GM21717 (cell line): ENCODE results near the gene LAIR2.

Experiments
- ATAC-seq: cut with Tn5 transposase; IDR thresholded peaks from one replicate; pipeline ENCODE4 v1.9.1; 2021; ENCODE audit warnings: mild to moderate bottlenecking, moderate library complexity; ENCODE audit not compliant: unreplicated experiment

LAIR2 gene

DNA sequence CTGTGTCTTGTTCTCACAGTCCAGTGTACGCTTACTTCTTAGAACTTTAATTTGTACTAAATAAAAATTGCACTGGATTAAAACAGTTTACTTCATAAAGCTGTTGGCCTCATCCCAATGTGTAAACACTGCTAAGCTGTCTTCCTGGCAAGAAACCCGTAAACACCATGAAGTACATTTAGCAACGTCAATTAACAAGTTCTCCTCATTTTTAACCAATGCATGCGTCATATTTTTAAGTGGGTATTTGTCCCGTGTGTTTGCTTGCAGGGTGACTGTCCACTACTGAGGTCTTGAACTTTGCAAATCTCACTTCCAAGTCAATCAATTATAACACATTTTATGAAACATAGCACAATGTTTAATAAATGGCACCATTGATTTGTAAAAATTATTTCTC, 28.2 kb downstream of the LAIR2 start:
- no peak for ATAC-seq

DNA sequence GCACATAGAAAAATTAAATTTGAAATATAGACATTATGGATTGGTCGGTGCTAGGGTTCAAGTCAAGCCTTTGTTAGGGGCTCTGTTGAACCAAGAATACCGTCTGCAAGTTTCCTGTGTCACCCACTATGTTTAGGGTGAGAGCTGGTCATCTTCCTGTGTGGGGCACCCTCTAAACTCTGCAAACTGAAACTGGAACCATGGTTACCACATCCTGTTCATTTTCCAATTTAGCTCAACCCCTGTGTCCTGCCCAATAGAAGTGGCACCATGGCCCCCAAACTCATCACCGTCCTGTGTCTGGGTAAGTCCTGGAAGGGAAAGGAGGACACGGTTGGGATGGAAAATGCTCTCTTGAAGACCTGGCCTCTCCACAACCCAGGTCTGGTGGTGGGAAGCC, 29.9 kb downstream of the LAIR2 start:
- no peak for ATAC-seq

DNA sequence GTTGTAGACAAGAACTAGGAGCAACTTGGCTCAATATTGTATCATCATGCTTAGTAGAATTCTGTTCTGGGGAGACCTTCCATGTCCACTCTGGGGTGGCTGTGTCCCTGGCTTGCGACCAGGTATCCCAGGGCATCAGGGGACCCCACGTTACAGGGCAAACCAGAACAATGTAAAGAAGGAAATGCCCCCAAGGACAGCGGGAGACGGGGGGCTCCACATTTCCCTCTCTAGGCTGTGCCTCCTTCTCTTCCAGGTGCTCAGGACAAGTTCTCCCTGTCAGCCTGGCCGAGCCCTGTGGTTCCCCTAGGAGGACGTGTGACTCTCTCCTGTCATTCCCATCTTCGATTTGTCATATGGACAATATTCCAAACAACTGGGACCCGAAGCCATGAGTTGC, 30.8 kb downstream of the LAIR2 start:
- ATAC-seq, result no peak

DNA sequence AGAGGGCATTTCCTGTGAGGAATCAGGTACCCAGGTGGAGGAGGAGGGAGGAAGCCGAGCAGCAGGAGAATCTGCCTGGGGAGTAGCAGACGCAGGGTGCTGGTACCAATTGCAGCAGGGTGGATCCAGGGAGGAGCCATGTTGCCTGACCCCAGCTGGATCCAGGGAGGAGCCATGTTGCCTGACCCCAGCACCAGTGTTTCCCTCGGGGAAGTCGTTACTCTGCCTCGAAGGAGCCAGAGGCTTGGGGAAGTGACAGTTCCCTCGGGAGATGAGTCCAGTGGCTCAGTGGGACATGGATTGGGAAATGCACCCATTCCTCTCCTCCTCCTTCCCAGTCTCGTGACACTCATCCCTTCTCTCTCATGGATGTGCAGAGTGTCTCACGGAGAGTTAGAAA, 31.5 kb downstream of the LAIR2 start:
- no peak for ATAC-seq

DNA sequence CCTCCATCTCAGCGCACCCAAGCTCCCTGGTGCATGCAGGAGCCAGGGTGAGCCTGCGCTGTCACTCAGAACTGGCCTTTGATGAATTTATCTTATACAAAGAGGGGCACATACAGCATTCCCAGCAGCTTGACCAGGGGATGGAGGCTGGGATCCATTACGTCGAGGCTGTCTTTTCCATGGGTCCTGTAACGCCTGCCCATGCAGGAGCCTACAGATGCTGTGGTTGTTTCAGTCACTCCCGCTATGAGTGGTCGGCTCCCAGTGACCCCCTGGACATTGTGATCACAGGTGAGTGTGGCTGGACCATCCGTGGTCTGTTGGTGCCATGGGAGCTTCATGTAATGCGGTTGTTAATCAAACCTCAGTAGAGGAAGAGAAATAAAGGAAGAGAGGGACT, 33.0 kb downstream of the LAIR2 start:
- no peak for ATAC-seq

DNA sequence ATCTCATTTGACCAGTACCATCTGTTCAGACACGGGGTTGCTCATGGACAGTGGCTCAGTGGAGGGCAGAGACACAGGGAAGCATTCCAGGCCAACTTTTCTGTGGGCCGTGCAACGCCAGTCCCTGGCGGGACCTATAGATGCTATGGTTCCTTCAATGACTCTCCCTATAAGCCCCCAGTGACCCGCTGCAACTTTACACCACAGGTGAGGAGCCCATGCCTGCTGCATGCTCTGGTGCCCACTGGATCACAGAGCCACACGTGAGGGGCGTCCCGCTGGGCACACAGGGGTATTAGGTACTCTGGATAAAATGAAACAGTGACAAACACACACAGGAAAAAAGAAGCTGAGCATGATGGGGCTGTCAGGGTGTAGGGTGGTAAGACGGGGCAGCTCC, 34.3 kb downstream of the LAIR2 start:
- no peak for ATAC-seq

DNA sequence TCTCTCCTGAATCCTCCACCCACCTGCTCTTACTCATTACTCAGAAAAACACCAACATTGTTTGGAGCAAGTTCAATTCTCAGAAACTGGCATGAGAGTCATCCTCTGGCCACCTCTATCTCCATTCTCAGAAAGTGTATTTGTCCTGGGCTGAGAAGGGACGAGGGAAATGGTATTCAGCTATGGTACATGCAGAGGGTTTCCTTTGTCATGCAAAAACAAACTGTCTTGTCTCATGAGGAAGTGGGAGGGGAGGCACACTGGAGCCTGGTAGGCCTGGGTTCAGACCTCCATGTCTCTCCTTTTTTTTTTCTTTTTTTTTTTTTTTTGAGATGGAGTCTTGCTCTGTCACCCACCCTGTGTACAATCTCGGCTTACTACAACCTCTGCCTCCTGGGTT, 39.1 kb downstream of the LAIR2 start:
- ATAC-seq, result no peak

DNA sequence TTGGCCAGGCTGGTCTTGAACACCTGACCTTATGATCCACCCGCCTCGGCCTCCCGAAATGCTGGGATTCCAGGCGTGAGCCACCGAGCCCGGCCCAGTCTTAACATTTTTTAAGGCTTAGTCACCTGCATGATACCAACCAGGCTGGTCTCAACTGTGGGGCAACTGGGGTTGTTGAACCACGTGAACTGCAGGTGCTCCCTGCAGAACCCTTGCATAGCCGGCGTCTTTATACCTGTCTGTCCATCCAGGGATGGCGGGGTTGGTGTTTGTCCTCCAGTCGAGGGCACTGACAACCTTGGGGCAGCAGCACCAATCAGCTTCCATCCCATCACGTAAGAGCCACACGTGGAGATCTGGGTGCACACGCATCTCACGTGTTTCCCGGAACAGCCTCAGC, 46.2 kb downstream of the LAIR2 start:
- ATAC-seq, result no peak

DNA sequence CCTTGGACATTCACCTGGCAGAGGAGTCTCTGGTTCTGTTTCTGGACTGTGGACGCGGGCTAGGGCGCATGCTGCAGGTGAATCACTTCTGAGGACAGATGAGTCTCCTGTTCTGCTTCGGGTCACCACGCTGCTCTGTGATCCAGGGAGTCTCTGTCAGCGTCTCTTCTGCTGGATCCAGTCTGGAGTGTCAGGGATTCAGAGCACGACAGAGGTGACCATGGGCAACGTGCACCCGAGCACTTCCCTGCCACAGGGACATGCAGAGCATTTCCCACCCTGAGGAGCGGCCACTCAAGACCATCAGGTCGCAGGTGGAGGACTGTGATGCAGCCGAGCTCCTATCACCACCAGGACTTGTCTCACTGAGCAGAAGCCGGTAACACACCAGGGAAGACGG, 46.6 kb downstream of the LAIR2 start:
- no peak for ATAC-seq

DNA sequence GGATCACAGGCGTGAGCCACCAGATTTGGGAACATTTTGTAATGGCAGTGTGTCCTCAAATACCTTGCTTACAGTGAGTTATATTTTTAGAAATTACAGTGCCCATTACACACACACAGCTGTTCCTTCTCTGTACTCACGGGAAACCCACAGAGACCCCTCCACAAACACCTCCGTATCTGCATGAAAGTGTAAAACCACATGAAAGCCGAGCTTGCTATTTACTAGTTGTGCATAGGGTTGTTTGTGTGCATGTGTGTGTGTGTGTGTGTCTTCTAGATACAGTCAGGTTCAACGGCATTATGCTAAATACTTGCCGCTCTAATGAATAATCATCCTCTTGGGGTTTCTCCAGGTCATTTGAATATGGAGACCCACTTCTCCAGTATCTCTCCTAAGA, 48.7 kb downstream of the LAIR2 start:
- ATAC-seq, result no peak

DNA sequence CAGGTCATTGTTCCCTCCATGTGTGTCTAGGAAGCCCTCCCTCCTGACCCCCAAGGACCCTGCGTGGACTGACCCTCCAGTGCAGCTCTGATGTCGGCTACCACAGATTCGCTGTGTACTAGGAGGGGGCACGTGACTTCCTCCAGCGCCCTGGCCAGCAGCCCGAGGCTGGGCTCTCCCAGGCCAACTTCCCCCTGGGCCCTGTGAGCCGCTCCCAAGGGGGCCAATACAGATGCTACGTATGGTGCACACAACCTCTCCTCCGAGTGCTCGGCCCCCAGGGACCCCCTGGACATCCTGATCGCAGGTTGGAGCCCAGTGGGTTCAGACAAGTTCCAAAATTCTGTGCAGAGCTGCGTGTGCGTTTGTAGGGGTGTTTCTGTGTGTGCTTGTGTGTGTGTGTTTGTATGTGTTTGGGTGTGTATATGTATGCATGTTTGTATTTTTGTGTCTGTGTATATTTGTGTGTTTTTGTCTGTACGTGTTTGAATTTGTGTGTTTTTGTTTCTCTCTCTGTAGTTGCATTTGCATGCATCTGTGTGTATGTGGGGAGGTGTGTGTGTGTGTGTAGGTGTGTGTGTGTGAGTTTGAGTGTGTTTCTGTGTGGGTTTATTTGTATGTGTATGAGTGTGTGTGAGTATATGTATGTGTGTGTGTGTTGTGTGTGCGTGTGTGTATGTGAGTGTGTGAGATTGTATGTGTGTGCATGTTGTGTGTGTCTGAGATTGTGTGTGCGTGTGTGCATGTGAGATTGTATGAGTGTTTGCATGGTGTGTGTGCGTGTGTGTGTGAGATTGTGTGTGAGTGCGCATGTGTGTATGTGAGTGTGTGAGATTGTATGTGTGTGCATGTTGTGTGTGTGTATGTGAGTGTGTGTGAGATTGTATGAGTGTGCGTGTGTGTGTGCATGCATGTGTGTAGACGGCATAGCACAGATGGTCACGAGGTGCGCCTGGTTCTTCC, 49.6 kb downstream of the LAIR2 start:
- no peak for ATAC-seq

DNA sequence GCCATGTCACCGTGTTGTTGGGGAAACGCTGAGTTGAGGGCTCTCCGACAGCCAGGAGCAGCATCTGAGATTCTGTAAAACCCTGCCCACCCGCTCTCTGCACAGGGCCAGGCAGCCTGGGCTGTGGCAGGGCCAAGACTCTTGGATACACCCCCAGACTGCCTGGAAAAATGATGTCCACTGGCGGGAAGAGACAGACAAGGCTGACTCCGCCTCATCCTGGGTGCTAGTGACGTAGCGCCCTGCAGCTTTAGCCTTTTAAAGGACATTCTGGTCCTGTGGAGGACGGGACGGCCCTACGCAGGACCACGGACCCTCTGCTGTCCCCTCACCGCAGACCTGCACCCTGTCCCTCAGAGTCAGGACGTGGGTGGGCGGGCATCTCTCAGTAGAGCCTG, 50.3 kb downstream of the LAIR2 start:
- no peak for ATAC-seq

DNA sequence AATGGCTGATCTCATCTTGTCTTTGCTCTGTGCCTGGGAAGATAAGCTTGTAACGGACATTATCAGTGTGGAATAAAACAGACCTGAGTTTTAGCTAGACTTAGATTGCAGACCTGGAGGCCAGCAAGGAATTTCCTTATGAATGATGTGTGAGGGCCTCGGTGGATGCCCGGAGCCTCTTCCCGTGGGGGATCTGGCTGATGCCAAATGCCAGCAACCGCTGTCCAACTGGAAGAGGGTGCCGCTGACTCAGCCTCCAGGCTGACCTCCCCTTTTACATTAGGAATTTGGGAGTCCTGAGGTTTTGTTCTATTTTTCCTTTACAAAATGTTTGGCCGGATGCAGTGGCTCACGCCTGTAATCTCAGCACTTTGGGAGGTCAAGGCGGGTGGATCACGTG, 51.4 kb downstream of the LAIR2 start:
- ATAC-seq, result no peak

DNA sequence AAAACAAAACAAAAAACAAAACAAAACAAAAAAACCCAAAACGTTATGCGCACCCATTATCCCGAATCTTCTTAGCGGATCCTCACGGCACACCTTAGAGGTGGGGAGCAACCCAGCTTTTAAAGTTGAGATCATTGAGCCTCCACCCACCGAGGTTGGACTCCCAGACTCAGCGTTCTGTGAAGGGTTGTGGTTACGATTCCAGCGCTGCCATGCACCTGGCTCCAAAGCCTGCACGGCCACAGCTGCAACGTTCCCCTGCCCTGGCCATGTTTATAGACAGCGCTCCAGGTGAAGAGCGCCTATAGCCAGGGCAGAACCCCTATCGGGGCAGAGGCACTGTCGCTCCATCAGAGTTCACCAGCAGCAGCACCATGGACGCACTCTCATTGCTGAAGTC, 52.3 kb downstream of the LAIR2 start:
- ATAC-seq, result no peak

DNA sequence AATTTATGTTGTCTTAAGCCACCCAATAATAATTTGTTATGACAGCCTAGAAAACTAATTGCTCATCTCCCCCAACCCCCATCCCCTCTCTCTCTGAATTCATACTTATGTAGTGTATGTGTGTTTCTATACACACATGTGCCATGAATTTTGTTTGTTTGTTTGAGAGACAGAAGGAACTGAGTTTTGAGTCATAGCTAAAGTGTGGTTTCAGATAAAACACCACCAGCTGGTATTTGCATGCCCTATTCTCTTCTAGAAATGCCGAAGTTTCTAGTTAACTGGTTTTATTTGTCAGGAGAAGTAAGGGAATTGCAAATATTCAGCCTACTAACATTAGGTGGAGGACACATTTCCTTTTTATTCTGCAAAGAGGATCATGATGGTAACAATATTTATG, 53.6 kb downstream of the LAIR2 start:
- ATAC-seq, result no peak

DNA sequence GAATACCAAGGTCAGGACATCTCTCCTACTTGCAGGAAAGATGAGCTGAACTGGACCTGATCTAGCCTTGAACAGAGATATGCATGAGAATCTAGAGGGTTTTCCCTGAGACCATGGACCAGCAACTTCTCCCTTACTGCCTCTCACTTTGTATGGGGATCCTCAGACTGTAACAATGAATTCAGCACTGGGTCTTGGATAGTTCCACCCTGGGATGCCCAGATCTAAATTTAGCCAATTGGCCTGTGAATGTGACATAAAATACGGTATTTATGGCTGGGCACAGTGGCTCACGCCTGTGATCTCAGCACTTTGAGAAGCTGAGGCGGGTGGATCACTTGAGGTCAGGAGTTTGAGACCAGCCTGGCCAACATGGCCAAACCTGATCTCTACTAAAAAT, 55.7 kb downstream of the LAIR2 start:
- no peak for ATAC-seq
